Measurements from ENCODE around the gene PLEKHB2.
A peak's percentile ranks its signal among the peaks of the same experiment; 100 is the strongest.
"Not testable (repeated sequence)": the region's sequence is repeated elsewhere in the genome, so short reads cannot be mapped to it uniquely, and the experiment has no call there.

The PLEKHB2 gene

GRCh38 chr2:131093696-131094462, 11.3 kb upstream of the PLEKHB2 start:
- no peak for DNase-seq

- no peak for DNase-seq
Measured at GRCh38 chr2:131094463-131095281, 10.5 kb upstream of the PLEKHB2 start.

DNA sequence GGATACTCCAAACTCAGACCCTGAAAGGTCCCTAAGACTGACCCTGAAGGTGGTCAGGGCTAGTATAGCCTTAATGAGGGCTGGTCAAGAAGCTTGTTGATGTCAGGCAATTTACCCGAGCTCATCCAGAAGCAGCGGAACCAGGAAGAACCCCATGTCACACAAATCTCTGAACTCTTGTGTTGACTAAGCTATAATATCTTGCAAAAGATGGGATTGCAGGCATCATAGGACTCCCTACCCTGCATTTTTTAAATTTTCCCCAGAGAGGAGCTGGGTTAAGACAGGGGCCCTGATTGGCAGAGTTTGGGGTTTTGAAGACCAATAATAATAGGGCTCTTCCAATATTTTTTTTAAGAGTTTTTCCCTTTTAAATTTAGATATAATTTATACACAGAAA, 2.0 kb upstream of the PLEKHB2 start:
- DNase-seq: no peak

DNA sequence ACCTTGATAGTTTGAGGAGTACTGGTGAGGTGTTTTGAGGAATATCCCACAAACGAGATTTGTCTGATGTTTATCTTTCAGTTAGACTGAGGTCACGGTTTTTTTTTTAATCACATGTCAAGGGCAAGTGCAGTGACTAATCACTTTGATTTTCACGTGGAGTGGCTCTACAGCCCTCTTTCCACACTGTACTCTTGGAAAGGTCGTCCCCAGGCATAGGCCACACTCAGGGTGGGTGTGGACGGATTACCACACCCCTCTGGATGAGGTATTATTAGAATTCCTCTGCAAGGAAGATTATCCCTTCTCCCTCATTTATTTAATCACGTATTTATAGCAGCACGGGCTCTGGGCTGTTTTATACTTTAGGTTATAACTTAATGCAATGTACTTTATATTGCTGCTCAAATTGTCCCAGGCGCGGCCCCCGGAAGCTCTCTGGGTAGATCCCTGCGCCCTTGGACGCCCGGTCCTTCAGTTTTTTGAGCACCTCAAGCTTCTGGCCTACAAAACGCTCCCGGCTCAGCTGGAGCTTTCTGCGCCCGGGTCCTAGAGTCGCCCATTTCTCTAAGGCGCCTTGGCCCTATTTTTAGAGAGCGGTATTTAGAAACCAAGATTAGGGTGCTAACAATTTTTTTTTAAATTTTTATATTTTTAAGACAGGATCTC, 515 bp upstream of the PLEKHB2 start:
- DNase-seq: peak; percentile 37

GRCh38 chr2:131105950-131106801, 1.0 kb downstream of the PLEKHB2 start:
- no peak for DNase-seq

- DNase-seq: no peak
Measured at GRCh38 chr2:131112529-131112928, 7.4 kb downstream of the PLEKHB2 start.

- DNase-seq: no peak
Measured at GRCh38 chr2:131113566-131114227, 8.6 kb downstream of the PLEKHB2 start.

DNA sequence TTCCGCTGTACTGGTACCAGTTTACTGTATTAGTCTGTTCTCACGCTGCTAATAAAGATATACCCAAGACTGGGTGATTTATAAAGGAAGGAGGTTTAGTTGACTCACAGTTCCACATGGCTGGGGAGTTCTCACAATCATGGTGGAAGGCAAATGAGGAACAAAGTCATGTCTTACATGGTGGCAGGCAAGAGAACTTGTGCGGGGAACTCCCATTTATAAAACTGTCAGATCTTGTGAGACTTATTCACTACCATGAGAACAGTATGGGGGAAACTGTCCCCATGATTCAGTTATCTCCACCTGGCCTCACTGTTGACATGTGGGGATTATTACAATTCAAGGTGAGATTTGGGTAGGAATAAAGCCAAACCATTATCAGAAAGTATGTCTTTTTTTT, 9.8 kb downstream of the PLEKHB2 start:
- DNase-seq: not testable (repeated sequence)

DNA sequence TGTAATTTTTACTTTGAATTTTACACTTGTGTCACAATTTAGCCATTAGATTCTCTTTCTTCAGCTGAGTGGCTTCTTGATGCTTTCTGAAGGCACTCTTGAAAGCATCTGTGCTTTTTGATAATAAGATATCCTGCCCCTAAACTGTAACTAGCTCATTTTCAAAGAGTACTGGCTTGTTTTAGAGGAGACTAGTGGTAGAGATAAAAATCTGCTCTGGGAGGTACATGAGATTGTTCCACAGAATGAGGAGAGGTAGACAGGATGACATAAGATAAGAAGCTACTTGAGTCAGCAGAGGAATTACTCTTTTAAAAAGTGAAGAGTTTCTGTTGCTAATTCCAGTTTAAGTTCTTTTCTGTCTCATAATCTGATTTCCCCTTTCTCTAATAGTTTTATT, 10.6 kb downstream of the PLEKHB2 start:
- no peak for DNase-seq

DNA sequence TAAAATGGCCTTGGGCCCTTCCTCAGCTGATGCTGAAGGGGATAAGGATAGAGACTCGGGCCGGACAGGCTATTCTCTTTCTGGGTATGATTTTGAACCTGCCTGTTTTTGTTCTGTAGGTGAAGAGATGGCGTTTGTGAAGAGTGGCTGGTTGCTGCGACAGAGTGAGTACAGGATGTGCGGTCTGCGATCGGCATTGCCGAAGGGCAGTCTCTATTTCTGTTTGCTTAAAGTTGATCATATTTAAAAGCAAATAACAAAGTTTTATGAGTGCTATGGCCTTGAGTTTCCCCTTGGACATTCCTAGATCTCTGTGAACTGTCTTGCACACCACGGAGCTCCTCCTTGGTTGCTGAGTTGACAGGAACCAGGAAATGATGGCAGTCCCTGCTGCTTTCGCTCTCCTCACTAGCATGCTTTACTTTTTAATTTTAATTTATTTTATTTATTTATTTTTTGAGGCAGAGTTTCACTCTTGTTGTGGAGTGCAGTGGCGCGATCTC, 15.7 kb downstream of the PLEKHB2 start:
- no peak for DNase-seq

GRCh38 chr2:131121464-131121863, 16.3 kb downstream of the PLEKHB2 start:
- DNase-seq: no peak

- DNase-seq: no peak
Measured at GRCh38 chr2:131122496-131122895, 17.4 kb downstream of the PLEKHB2 start.

GRCh38 chr2:131123192-131123591, 18.1 kb downstream of the PLEKHB2 start:
- no peak for DNase-seq

DNA sequence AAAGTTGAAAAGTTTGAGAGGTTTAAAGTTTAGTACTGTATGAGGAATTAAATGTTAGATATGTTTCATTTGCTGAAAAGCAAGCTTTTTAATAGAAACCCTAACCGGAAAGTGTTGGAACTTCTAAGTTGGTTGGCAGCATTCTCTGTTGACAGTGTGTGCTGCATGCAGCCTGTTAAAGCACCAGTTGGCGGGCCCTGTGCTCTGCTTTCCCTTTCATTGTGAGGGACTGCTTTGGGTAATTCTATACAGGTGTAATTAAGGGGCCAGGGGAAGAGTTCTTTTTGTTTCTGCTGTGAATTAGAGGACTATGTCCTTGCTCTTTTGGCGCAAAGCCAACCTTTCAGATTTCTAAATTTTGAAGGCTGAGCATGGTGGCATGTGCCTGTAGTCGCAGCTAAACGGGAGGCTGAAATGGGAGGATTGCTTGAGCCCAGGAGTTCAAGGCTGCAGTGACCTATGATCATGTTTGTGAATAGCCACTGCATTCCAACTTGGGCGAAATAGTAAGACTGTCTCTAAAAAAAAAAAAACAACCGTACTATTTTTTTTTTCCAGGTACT, 20.1 kb downstream of the PLEKHB2 start:
- no peak for DNase-seq

GRCh38 chr2:131126436-131126835, 21.3 kb downstream of the PLEKHB2 start:
- no peak for DNase-seq

GRCh38 chr2:131127076-131127475, 21.9 kb downstream of the PLEKHB2 start:
- DNase-seq: no peak

- DNase-seq: no peak
Measured at GRCh38 chr2:131127981-131128380, 22.8 kb downstream of the PLEKHB2 start.

GRCh38 chr2:131130298-131130596, 25.1 kb downstream of the PLEKHB2 start:
- no peak for DNase-seq

GRCh38 chr2:131132729-131133128, 27.6 kb downstream of the PLEKHB2 start:
- DNase-seq: no peak

DNA sequence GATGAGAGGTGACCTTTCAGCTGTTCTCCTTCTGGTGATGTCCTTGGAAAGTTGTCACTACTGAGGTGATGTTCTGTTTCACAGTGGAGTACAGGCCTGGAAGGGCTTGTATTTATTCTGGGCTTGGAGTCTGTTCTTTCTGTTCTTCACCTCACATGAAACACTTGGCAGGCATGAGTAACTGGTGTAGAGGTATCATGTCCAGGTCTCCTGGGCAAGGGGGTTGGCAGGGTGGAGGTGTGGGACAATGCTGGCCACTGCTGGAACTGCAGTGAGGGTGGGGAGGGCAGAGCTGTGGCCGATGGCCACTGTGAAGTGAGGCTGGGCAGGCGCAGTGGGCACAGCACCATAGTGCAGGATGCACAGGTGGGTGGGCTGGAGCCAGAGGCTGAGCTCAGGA, 35.4 kb downstream of the PLEKHB2 start:
- no peak for DNase-seq

DNA sequence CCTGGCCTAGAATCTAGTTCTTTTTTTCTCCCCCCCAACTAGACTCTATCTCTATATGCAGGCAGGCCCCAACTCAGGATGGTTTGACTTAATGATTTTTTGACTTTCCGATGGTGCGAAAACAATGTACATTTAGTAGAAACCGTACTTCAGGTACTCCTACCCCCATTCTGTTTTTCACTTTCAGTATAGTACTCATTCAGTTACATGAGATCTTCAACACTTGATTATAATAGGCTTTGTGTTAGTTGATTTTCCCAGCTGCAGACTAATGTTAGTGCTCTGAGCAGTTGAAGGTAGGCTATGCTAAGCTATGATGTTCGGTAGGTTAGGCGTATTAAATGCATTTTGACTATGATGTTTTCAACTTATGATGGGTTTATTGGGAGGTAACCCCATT, 37.7 kb downstream of the PLEKHB2 start:
- no peak for DNase-seq

- DNase-seq: no peak
Measured at GRCh38 chr2:131143803-131144202, 38.7 kb downstream of the PLEKHB2 start.

Data from NCI-H524 treated with DMSO at 0.1 percent for 48 hours (cell line).